ENCODE measurements around the gene MAL.

MAL gene

GRCh38 chr2:95006588-95006987, 18.9 kb upstream of the MAL start:
- TF ChIP-seq, protein P1, sequence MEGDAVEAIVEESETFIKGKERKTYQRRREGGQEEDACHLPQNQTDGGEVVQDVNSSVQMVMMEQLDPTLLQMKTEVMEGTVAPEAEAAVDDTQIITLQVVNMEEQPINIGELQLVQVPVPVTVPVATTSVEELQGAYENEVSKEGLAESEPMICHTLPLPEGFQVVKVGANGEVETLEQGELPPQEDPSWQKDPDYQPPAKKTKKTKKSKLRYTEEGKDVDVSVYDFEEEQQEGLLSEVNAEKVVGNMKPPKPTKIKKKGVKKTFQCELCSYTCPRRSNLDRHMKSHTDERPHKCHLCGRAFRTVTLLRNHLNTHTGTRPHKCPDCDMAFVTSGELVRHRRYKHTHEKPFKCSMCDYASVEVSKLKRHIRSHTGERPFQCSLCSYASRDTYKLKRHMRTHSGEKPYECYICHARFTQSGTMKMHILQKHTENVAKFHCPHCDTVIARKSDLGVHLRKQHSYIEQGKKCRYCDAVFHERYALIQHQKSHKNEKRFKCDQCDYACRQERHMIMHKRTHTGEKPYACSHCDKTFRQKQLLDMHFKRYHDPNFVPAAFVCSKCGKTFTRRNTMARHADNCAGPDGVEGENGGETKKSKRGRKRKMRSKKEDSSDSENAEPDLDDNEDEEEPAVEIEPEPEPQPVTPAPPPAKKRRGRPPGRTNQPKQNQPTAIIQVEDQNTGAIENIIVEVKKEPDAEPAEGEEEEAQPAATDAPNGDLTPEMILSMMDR (IDR thresholded peaks at IDR 0.05; ENCODE audit: poor library complexity, severe bottlenecking): no peak
- no peaks in the 10 kb centered on the region for H3K27me3 ChIP-seq (ENCODE audit: insufficient read depth, poor library complexity, severe bottlenecking)
- H3K4me3 ChIP-seq (ENCODE audit: severe bottlenecking): no peak overlapping the region
- H3K9me3 ChIP-seq (ENCODE audit: severe bottlenecking): no peaks in the 10 kb centered on the region
- ATAC-seq (ENCODE audit: low read depth) (no peak), DNase-seq (ENCODE audit: low spot score) (no peak)
- H3K27ac ChIP-seq (ENCODE audit: poor library complexity, severe bottlenecking): no peak overlapping the region
- no peaks in the 10 kb centered on the region for H3K36me3 ChIP-seq (ENCODE audit: low read depth)
- no peaks in the 10 kb centered on the region for H3K4me1 ChIP-seq (ENCODE audit: insufficient read depth, poor library complexity, severe bottlenecking)

- no peaks in the 10 kb centered on the region for H3K9me3 ChIP-seq (ENCODE audit: severe bottlenecking)
These were observed 18.4 kb upstream of the MAL start for GRCh38 chr2:95007031-95007609.

DNA sequence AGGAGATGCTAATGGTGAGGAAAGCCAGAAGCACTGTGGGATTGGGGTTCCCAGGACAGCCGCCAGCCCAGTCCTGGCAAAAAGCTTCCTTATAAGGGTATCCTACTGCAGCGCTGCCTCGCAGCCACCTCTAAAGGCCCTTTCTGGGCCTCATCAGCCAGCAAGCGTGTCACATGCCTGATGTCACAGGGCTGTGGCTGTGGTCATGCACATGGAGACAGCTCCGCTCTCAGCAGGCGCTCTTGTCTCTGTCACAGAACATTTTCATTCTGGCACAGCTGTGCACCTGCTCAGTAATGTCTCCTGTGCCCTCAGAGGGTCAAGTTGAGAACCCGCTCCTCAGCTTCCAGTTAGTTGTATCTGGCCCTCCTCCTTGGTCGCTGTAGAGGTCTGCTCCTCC, 17.7 kb upstream of the MAL start:
- DNase-seq (ENCODE audit: low spot score): no peak
- H3K27me3 ChIP-seq (ENCODE audit: insufficient read depth, poor library complexity, severe bottlenecking): no peaks in the 10 kb centered on the region
- H3K36me3 ChIP-seq (ENCODE audit: low read depth): no peaks in the 10 kb centered on the region
- ATAC-seq (ENCODE audit: low read depth): no peak
- no peak overlapping the region for H3K27ac ChIP-seq (ENCODE audit: poor library complexity, severe bottlenecking)
- H3K4me3 ChIP-seq (ENCODE audit: severe bottlenecking): no peak overlapping the region
- no peaks in the 10 kb centered on the region for H3K9me3 ChIP-seq (ENCODE audit: severe bottlenecking)
- no peaks in the 10 kb centered on the region for H3K4me1 ChIP-seq (ENCODE audit: insufficient read depth, poor library complexity, severe bottlenecking)
- TF ChIP-seq, protein P1 (IDR thresholded peaks at IDR 0.05; ENCODE audit: poor library complexity, severe bottlenecking): no peak

More at GRCh38 chr2:95007031-95007609, 18.4 kb upstream of the MAL start:
- H3K27me3 ChIP-seq (ENCODE audit: insufficient read depth, poor library complexity, severe bottlenecking): no peaks in the 10 kb centered on the region
- TF ChIP-seq, protein P1 (IDR thresholded peaks at IDR 0.05; ENCODE audit: poor library complexity, severe bottlenecking): no peak
- H3K4me3 ChIP-seq (ENCODE audit: severe bottlenecking): no peak overlapping the region
- DNase-seq (ENCODE audit: low spot score): no peak
- H3K4me1 ChIP-seq (ENCODE audit: insufficient read depth, poor library complexity, severe bottlenecking): no peaks in the 10 kb centered on the region
- no peak overlapping the region for H3K27ac ChIP-seq (ENCODE audit: poor library complexity, severe bottlenecking)
- ATAC-seq (ENCODE audit: low read depth): no peak
- H3K36me3 ChIP-seq (ENCODE audit: low read depth): no peaks in the 10 kb centered on the region

- Histone ChIP-seq H3K36me3 (ENCODE audit: low read depth) (no peaks in the 10 kb centered on the region), H3K27ac (ENCODE audit: poor library complexity, severe bottlenecking) (no peak overlapping the region), H3K9me3 (ENCODE audit: severe bottlenecking) (no peaks in the 10 kb centered on the region), H3K4me1 (ENCODE audit: insufficient read depth, poor library complexity, severe bottlenecking) (no peaks in the 10 kb centered on the region), H3K27me3 (ENCODE audit: insufficient read depth, poor library complexity, severe bottlenecking) (no peaks in the 10 kb centered on the region), H3K4me3 (ENCODE audit: severe bottlenecking) (no peak overlapping the region)
- TF ChIP-seq, protein P1 (IDR thresholded peaks at IDR 0.05; ENCODE audit: poor library complexity, severe bottlenecking): no peak
- DNase-seq (ENCODE audit: low spot score) (no peak), ATAC-seq (ENCODE audit: low read depth) (no peak)
These were observed 17.2 kb upstream of the MAL start for GRCh38 chr2:95008306-95008705.

DNA sequence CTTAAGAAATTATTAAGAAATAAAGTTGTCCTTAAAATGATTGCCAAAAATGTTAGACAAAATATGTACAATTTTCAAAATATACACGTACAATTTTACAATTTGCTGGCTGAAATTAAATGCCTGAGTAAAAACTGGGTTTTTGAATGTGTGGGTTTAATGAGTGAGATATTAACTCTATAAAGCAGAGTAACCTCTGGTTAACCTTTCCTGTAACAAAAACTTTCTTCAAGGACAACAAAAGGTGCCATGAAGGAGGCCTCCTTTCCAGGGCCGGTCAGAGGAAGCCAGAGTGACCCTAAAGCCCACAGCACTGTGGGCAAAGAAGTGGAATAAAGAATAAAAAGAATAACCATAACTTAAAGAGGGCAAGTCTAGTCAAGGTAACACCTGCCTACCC, 16.5 kb upstream of the MAL start:
- no peak overlapping the region for H3K27ac ChIP-seq (ENCODE audit: poor library complexity, severe bottlenecking)
- no peak overlapping the region for H3K4me3 ChIP-seq (ENCODE audit: severe bottlenecking)
- H3K36me3 ChIP-seq (ENCODE audit: low read depth): no peaks in the 10 kb centered on the region
- H3K9me3 ChIP-seq (ENCODE audit: severe bottlenecking): no peaks in the 10 kb centered on the region
- H3K4me1 ChIP-seq (ENCODE audit: insufficient read depth, poor library complexity, severe bottlenecking): no peaks in the 10 kb centered on the region
- TF ChIP-seq, protein P1 (IDR thresholded peaks at IDR 0.05; ENCODE audit: poor library complexity, severe bottlenecking): no peak
- no peaks in the 10 kb centered on the region for H3K27me3 ChIP-seq (ENCODE audit: insufficient read depth, poor library complexity, severe bottlenecking)
- no peak for ATAC-seq (ENCODE audit: low read depth)
- DNase-seq (ENCODE audit: low spot score): no peak

Measured in RWPE2 (cell line).